Thoracic aorta (tissue), 2 donors: ENCODE measurements around the gene ARSK. TPM values are rescaled to one million over a fixed set of nuclear protein-coding genes. Genes with fewer than 3 reads are reported as not detected.
A peak's percentile ranks its signal among the peaks of the same experiment; 100 is the strongest.

Source experiments
- ATAC-seq: fragments of 150-250 bp; one replicate; pipeline ENCODE4 v1.8.0; 2017; ENCODE audit warnings: low read depth; ENCODE audit not compliant: insufficient number of reproducible peaks, low FRiP score
- DNase-seq: peaks from one replicate; pipeline ENCODE4 v3.0.0-alpha.2; 2020; ENCODE audit warnings: low spot score
- H3K27ac ChIP-seq, 2 donors: fragments of 200-600 bp; sonication (generic); 1 replicate in 1 of 2; 2 replicates in 1 of 2; pipeline ENCODE4 v1.5.1; 2016; ENCODE audit warnings: mild to moderate bottlenecking in 2 of 2, moderate library complexity in 2 of 2
- H3K27me3 ChIP-seq: fragments of 200-600 bp; sonication (generic); replicated peaks from 2 replicates; pipeline ENCODE4 v1.6.0; 2016; ENCODE audit warnings: mild to moderate bottlenecking; ENCODE audit not compliant: insufficient read depth
- H3K36me3 ChIP-seq: fragments of 200-600 bp; sonication (generic); one replicate; pipeline ENCODE4 v1.5.1; 2016
- H3K4me1 ChIP-seq, 2 donors: fragments of 200-600 bp; sonication (generic); 1 replicate in 1 of 2; 2 replicates in 1 of 2; pipeline versions ENCODE4 v1.5.1 to v1.6.0; 2016; ENCODE audit warnings: low read depth in 2 of 2, mild to moderate bottlenecking in 1 of 2; ENCODE audit not compliant: control insufficient read depth in 1 of 2
- H3K4me3 ChIP-seq: fragments of 200-600 bp; sonication (generic); 2 replicates; pipeline ENCODE4 v1.5.1; 2016; ENCODE audit warnings: mild to moderate bottlenecking
- H3K9me3 ChIP-seq: fragments of 200-600 bp; sonication (generic); 2 replicates; pipeline ENCODE4 v1.5.1; 2016
- CTCF ChIP-seq: fragments of 200-600 bp; sonication (generic); IDR thresholded peaks from one replicate; pipeline ENCODE4 v1.5.1; 2019; ENCODE audit warnings: antibody characterized with exemption
- total RNA-seq, 2 donors: library from RNA; depleted of rRNA; stranded (reverse); fragments of >200 nt; gene quantifications; one replicate each; pipeline versions ENCODE4 v1.1.0 to v1.2.3, GENCODE V29; 2016

The ARSK gene
- total RNA-seq, 2 donors from 2014 or later = 5.1 to 8.5 TPM

GRCh38 chr5:95533761-95534160, 21.1 kb upstream of the ARSK start:
- Histone ChIP-seq H3K9me3 (no peaks in the 10 kb centered on the region), H3K27me3 (no peaks in the 10 kb centered on the region), H3K4me3 (no peak overlapping the region), H3K27ac (peak overlapping the region in 1 of 2 donors; percentile 62), H3K36me3 (no peaks in the 10 kb centered on the region), H3K4me1 (peaks cover 0 to 20% of the 10 kb centered on the region in 2 donors)
- ATAC-seq (no peak), DNase-seq (no peak)
- no peak for TF ChIP-seq CTCF

GRCh38 chr5:95537501-95537900, 17.4 kb upstream of the ARSK start:
- H3K36me3 ChIP-seq = peaks cover 12% of the 10 kb centered on the region
- H3K9me3 ChIP-seq = no peaks in the 10 kb centered on the region
- no peak for ATAC-seq
- H3K4me3 ChIP-seq = no peak overlapping the region
- H3K27ac ChIP-seq = no peak overlapping the region
- DNase-seq = no peak
- peaks cover 0 to 20% of the 10 kb centered on the region in 2 donors for H3K4me1 ChIP-seq
- no peaks in the 10 kb centered on the region for H3K27me3 ChIP-seq
- TF ChIP-seq CTCF = no peak

- ATAC-seq (no peak), DNase-seq (no peak)
- peak overlapping the region; percentile 26 for H3K4me3 ChIP-seq
- no peak for TF ChIP-seq CTCF
- peaks cover 9 to 16% of the 10 kb centered on the region in 2 donors for H3K4me1 ChIP-seq
- peaks cover 19% of the 10 kb centered on the region for H3K36me3 ChIP-seq
- peak overlapping the region; percentile 41 to 44 for H3K27ac ChIP-seq
- no peaks in the 10 kb centered on the region for H3K9me3 ChIP-seq
- no peaks in the 10 kb centered on the region for H3K27me3 ChIP-seq
Observed at GRCh38 chr5:95543017-95543705, 11.7 kb upstream of the ARSK start.

- TF ChIP-seq CTCF = no peak
- no peaks in the 10 kb centered on the region for H3K27me3 ChIP-seq
- peaks cover 4 to 19% of the 10 kb centered on the region in 2 donors for H3K4me1 ChIP-seq
- DNase-seq = no peak
- ATAC-seq = no peak
- no peak overlapping the region for H3K4me3 ChIP-seq
- no peak overlapping the region for H3K27ac ChIP-seq
- no peaks in the 10 kb centered on the region for H3K9me3 ChIP-seq
- peaks cover 9% of the 10 kb centered on the region for H3K36me3 ChIP-seq
Observed at GRCh38 chr5:95549030-95549429, 5.9 kb upstream of the ARSK start.

- peak overlapping the region; percentile 63 to 75 for H3K27ac ChIP-seq
- no peaks in the 10 kb centered on the region for H3K27me3 ChIP-seq
- no peaks in the 10 kb centered on the region for H3K9me3 ChIP-seq
- H3K36me3 ChIP-seq = peaks cover 3% of the 10 kb centered on the region
- no peak for TF ChIP-seq CTCF
- ATAC-seq (no peak), DNase-seq (no peak)
- peak overlapping the region; percentile 84 for H3K4me3 ChIP-seq
- peaks cover 7 to 26% of the 10 kb centered on the region in 2 donors for H3K4me1 ChIP-seq
Observed at GRCh38 chr5:95554331-95554646, 612 bp upstream of the ARSK start.
